Measurements from ENCODE around the gene GRIK3. TPM values are rescaled to one million over a fixed set of nuclear protein-coding genes. Genes with fewer than 3 reads are reported as not detected.

The GRIK3 gene
- total and polyA plus RNA-seq, 4 donors, result 0.03 to 0.08 (median 0.05) TPM; not detected in 1

- no peak for DNase-seq (ENCODE audit: low spot score)
- Histone ChIP-seq H3K4me1 (ENCODE audit: control insufficient read depth in 4 of 4, insufficient read depth in 4 of 4, low read length in 3 of 4) (no peaks in the 10 kb centered on the region), H3K9me3 (ENCODE audit: control insufficient read depth in 4 of 4, low read length in 3 of 4) (no peaks in the 10 kb centered on the region), H3K4me3 (ENCODE audit: low read depth in 1 of 3, low read length in 3 of 3) (no peak overlapping the region), H3K9ac (ENCODE audit: low read depth in 1 of 2, low read length in 2 of 2) (no peak overlapping the region), H3K27me3 (ENCODE audit: control insufficient read depth in 4 of 4, insufficient read depth in 4 of 4, low read length in 3 of 4) (peaks cover 0 to 6% (median 0%) of the 10 kb centered on the region in 4 donors), H3K36me3 (ENCODE audit: control insufficient read depth in 4 of 4, insufficient read depth in 3 of 4, low read depth in 1 of 4, low read length in 3 of 4) (no peaks in the 10 kb centered on the region), H3K27ac (ENCODE audit: low read depth in 1 of 2, low read length in 2 of 2) (no peak overlapping the region)
- TF ChIP-seq HNF4G (IDR thresholded peaks at IDR 0.05) (no peak), NR2F2 (IDR thresholded peaks at IDR 0.05) (no peak), REST (IDR thresholded peaks at IDR 0.05) (no peak), JUND (IDR thresholded peaks at IDR 0.05) (no peak), ATF3 (IDR thresholded peaks at IDR 0.05) (no peak), YY1 (IDR thresholded peaks at IDR 0.05) (no peak), HNF4A (conservative IDR thresholded peaks at IDR 0.05) (no peak), EGR1 (IDR thresholded peaks at IDR 0.05; ENCODE audit: low read depth in 2 of 2) (no peak), FOXA2 (IDR thresholded peaks at IDR 0.05) (no peak), TAF1 (conservative IDR thresholded peaks at IDR 0.05) (no peak), RAD21 (IDR thresholded peaks at IDR 0.05) (no peak), ZBTB33 (IDR thresholded peaks at IDR 0.05) (no peak)
- 76% methylated on average over 8 of the region's 8 CpGs for WGBS
Measured at GRCh38 chr1:36950604-36951291, 83.6 kb downstream of the GRIK3 start.

- TF ChIP-seq HNF4A (conservative IDR thresholded peaks at IDR 0.05) (no peak), ATF3 (IDR thresholded peaks at IDR 0.05) (no peak), ZBTB33 (IDR thresholded peaks at IDR 0.05) (no peak), TAF1 (conservative IDR thresholded peaks at IDR 0.05) (no peak), YY1 (IDR thresholded peaks at IDR 0.05) (no peak), JUND (IDR thresholded peaks at IDR 0.05) (no peak), FOXA2 (IDR thresholded peaks at IDR 0.05) (no peak), RXRA (IDR thresholded peaks at IDR 0.05) (no peak), MAX (IDR thresholded peaks at IDR 0.05) (no peak), SP1 (IDR thresholded peaks at IDR 0.05) (no peak)
- peaks cover 0 to 2% (median 0%) of the 10 kb centered on the region in 4 donors for H3K27me3 ChIP-seq (ENCODE audit: control insufficient read depth in 4 of 4, insufficient read depth in 4 of 4, low read length in 3 of 4)
- no peak for DNase-seq (ENCODE audit: low spot score)
- H3K9ac ChIP-seq (ENCODE audit: low read depth in 1 of 2, low read length in 2 of 2), result no peak overlapping the region
- no peaks in the 10 kb centered on the region for H3K36me3 ChIP-seq (ENCODE audit: control insufficient read depth in 4 of 4, insufficient read depth in 3 of 4, low read depth in 1 of 4, low read length in 3 of 4)
- no peaks in the 10 kb centered on the region for H3K9me3 ChIP-seq (ENCODE audit: control insufficient read depth in 4 of 4, low read length in 3 of 4)
- no peak overlapping the region for H3K4me3 ChIP-seq (ENCODE audit: low read depth in 1 of 3, low read length in 3 of 3)
- H3K27ac ChIP-seq (ENCODE audit: low read depth in 1 of 2, low read length in 2 of 2), result no peak overlapping the region
- H3K4me1 ChIP-seq (ENCODE audit: control insufficient read depth in 4 of 4, insufficient read depth in 4 of 4, low read length in 3 of 4), result no peaks in the 10 kb centered on the region
- 85% methylated on average over 6 of the region's 6 CpGs for WGBS
Measured at GRCh38 chr1:36948606-36949005, 85.7 kb downstream of the GRIK3 start.

Data from liver (tissue), 9 donors.